DMS 273 (cell line): ENCODE data around the gene SDR39U1.
A peak's percentile ranks its signal among the peaks of the same experiment; 100 is the strongest.

Experiments used
- DNase-seq: peaks from one replicate; lab custom pipeline; 2025; ENCODE audit not compliant: unreplicated experiment; lab: John Stamatoyannopoulos, UW

The SDR39U1 gene

DNA sequence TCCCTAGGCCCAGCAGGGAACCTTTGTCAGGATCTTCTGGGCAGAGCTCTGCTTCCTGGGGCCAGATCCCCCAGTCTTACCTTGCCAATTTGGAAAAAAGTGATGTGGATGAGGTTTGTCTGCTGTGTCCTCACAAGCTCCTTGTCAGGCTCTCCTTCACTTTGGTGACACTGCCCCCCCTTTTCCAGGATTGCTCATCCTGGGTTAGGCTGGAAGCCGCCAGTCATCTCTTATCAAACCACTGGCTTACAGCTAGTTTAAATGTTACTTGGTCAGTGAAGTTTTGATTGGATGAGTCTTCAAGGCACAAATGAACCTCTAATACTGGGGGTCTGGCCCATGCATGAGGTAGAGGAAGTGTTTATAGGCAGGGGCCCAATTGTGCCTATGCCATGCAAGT, 28.5 kb downstream of the SDR39U1 start:
- no peak for DNase-seq

DNA sequence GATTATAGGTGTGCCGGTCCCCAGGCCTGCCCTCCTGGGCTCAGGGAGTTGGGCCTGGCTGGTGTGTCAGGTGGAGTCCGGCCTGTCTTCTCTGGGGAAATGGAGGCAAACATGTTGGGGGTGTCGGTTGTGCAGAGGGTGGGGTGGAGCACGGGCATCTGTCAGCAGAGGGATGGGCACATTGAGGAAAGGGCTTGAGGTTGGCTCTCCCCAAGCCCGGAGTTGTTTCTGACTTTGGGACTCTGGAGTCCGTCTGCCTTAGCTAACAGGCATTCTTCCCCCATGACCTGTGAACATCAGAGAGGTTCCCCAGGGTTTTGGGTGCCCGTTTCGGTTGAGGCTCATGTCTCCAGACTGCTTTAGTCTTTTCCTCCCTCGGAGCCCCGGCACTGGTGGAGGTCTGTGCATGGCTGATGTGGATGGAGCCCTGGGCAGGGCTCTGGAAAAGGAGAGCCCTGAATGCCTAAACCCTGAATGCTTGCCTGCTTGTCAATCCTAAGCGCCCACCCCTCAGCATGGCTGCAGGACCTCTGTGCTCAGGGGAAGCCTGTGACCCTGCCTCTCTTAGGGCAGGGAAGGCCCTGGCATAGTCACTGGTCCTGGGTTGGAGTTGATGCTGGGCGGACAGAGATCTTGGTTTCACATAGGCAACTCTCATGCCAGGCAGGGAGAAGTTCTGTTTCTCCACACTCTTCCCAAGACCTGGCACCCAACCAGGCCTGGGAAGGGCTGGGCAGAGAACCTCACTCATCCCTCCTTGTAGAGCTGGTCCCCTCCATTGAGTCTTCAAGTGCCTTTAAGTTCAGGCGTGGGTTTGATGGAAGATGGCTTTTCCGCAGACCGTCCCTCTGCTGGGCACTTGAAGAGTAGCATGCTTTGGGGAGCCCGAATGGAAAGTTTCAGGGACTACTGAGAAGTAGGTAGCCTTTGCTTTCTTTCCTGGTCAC, 30.9 kb downstream of the SDR39U1 start:
- DNase-seq, result peak; percentile 73

DNA sequence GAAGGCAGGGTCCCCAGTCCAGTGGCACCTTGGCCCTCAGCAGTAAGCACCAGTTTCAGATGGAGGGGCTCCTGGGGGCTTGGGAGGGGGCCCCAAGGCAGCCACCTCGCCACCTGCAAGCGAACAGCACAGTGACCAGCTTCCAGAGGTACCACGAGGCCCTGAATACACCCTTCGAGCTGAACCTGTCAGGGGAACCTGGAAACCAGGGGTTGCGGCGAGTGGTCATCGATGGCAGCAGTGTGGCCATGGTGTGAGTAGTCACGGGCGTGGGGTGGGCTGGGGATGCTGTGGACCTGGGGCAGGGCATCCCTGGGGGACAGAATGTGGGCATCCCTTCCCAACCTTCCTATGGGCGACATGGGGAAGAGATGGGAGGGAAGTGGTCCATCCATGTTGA, 32.6 kb downstream of the SDR39U1 start:
- no peak for DNase-seq

DNA sequence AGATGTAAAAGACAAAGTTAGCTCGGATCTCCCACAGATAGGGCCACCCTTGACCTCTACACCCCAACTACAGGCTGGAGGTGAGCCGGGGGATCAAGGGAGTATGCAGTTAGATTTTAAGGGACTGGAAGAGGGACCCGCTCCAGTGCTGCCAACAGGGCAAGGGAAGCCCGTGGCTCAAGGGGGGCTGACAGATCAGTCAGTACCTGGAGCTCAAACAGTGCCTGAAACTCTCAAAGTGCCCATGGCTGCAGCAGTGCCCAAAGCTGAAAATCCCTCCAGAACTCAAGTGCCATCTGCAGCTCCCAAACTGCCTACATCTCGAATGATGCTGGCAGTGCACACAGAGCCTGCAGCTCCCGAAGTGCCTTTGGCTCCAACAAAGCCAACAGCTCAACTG, 33.4 kb downstream of the SDR39U1 start:
- DNase-seq, result peak; percentile 74

DNA sequence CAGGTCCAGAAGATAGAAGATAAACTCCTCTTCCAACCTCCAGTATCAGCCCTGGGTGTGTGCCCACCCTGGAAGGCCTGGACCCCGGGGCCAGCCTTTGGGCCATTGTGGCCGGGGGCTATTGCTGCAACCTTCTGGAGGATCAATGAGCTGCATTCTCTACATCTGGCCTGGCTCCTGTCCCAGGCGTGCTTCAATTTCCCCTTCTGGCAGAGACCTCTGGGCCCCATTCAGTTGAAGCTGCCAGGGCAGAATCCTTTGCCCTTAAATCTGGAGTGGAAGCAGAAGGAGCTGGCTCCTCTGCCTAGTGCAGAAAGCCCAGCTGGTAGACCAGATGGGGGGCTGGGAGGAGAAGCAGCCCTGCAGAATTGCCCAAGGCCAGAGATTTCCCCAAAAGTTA, 33.8 kb downstream of the SDR39U1 start:
- peak; percentile 97 for DNase-seq

DNA sequence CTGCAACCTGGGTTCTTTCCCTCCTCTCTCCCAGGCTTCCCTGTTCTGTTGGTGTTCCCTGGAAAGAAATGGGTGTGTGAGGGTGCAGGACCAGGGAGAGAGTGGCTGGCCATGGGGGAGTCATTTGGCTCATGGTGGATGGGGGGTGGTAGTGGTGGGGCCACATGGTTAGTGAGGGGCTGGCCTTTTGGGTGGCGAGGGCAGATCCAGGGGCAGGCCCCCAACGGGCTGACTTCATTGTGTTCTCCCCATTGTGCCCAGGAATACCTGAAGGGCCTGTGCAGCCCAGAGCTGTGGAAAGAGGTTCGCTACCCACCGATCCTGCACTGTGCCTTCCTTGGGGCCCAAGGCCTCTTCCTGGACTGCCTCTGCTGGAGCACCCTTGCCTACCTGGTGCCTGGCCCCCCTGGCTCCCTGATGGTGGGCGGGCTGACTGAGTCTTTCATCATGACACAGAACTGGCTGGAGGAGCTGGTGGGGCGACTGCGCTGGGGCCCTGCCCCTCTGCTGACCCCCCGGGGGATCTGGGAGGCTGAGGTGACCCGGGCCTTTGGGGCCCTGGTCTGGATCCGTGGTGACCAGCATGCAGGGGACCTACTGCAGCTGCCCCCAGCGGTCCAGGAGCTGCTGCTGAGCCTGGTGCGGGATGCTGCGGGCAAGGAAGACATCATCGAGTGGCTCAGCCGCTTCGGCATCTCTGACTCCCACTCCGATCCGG, 34.8 kb downstream of the SDR39U1 start:
- no peak for DNase-seq

DNA sequence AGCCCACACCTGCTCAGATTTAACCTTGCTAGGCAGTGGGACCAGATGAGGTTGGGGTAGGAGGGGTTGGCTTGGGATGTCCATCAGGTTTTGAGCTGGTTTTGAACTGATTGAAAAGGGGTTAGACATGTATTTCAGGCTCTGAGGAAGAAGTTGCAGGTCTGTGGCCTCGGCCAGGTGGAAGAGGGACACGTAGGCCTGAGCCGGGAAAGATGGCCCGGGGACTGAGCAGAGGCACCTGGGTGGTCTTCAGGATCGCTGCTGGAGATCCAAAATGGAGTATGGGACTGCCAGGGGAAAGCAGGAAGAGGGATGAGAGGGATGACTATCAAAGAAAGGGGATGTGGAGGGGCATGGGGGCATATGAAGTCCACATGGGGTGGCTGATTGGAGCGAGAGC, 36.2 kb downstream of the SDR39U1 start:
- no peak for DNase-seq

DNA sequence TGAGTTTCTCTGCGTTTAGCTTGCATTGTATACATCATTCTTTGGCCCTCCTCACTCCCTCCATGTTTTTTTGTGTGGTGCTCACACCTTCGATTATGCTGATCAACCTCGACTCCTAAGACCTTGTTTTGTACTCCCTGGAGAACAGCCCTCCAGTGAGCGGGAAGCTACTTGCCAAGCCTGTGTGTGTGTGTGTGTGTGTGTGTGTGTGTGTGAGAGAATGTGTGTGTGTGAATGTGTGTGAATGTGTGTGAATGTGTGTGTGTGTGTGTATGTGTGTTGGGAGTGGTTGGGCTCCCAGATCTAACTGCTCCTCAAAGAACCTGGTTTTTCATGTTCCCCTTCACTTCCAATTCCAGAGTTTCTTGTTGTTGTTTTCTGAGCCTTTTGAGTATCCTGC, 37.8 kb downstream of the SDR39U1 start:
- no peak for DNase-seq

DNA sequence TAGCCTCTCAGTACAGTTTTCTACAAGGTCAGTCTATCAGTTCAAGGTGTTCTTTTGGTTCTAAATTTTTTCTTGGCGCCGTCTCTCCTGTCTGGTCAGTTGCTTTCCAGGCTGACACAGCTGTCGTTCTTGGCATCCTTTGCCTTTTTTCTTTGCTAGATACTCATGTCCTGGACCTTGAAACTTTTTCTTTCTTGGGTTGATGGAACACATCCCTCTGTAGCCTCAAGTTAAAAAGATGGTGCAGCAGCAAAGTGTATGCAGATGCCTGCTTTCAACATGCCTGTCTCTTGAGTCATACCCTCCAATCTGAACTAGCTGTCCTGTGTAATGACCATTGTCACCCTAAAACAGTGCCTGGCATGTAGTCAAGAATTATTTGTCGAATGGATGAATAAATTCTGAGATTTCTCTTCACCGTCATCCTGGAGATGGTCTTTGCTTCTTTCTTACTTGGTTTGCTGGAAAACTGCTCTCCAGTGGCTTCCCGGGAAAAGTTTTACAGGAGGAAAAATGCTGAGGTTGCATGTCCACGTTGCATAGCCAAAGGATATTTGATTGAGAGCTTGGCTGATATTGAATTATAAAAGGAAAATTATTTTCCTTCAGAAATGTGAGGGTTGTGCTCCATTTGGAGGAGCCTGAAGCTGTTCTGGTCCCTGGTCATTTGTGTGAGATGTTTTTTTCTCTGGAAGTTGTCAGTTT, 39.1 kb downstream of the SDR39U1 start:
- DNase-seq, result no peak

DNA sequence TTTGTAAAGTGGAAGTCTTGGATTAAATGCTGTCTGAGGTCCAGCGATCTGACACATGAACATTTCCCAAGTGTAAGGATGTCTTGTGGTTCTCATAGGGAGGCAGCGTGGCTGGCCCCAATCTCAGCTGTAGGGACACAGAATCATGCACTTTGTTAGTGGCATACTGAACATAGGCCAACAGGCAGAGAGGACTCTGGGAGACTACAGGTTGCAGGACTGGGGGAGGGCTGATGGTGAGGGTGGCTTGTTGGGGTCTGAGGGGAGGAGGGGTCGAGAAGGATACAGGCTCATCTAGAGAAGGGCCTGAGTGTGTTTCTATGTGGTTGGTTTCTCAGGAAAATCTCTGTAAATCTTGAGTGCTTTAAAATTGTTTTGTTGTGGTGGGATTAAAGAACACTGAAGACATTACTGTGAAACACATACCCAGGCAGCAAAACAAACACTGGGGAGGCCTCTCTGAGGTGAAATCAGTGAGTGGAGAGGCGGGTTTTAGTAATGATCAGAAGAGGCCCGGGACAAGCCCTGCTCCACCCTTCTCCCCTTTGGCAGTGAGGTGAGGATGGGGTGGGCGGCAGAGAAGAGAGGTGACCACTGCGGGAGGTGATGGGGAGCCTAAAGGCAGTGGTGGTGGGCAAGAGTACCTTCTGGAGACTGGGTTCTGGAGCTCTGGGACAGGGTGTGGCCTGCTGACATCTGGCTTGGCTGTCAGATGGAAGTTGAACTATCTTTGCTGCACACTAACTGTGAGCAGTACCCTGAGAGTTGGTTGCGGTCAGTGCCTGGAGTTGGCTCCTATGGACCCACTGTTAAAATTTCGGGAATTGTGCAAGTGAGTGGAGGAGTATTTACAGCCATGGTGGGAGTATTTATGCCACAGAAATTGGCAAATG, 40.5 kb downstream of the SDR39U1 start:
- no peak for DNase-seq

DNA sequence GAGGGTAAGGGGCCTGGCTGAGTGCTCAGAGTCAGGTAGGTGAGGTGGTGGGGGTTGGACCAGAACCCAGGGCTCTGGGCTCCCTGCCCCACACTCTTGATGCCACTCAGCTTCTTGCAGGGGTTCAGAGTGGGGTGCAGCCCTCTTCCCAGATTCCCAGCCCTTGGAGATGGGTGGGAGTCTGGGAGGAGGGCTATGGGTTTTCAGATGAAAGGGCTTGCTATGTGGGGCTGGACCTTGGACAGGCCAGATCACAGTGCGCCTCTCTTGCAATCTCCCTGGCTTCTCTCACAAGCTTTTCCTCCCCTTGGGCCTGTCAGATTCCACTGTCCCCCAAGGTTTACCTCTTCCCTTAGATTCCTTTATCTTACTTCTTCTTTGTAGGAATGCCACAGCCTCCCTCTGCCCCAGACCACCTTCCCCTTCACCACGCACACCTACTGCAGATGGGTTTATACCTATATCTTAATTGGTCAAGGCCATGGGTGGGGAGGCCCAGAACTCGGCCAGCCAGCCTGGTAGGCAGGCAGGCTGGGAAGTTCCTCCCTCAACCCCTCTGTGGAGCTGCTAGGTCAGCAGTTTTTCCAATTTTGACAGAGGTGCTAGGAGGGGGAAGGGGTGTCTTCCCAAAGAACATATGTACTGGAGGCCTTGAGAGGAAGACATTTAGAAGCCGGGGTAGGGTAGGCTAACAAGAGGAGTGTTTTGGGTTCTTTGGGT, 42.4 kb downstream of the SDR39U1 start:
- no peak for DNase-seq

DNA sequence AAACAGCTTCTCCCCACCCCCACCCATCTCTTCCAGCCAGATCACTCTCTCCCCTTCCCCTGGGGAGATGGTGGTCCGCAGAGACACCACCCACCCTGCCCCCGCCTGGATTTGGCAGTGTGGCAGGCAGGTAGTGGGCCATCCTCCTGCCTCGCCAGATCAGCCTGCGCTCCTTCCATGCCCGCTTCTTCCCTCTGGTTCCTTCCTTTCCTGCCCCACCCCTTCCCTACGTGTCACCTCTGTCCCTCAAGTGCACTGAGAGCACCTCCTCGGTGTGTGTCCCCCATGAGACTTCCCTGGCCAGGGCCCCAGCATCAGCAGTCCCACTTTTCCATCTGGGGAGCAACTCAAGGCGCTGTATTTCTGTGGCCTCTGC, 43.1 kb downstream of the SDR39U1 start:
- no peak for DNase-seq

DNA sequence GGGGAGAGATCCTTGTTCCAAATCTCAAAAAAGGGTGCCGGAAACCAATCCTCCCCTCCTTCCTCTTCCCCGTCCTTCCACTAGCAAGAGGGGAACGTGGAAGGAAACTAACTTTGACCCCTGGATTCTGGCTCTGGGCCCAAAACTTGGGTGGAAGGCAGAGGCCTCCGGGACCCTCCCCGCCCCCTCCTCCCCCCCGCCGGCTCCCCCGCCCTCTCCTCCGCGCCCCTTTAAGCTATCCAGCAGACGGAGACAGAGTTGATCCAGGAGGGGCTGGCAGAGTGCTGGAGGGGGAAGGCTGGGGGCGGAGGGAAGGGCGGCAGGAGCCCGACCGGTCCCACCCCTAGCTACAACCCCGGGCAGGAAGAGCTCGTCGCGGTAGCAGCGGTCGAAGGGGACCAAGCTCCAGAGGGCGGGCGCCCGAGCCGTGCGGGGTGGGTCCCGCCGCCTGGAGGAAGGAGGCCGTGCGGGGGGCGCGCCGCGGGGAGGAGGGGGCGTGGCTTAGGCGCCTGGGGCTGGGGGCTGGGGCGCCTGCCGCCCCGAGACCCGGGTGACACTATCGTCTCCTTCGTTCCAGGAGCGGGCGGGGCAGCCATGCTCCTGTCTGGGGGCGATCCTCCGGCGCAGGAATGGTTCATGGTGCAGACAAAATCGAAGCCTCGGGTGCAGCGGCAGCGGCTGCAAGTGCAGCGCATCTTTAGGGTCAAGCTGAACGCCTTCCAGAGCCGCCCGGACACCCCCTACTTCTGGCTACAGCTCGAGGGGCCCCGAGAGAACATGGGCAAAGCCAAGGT, 43.7 kb downstream of the SDR39U1 start, which contains the start of gene NYNRIN:
Gene NYNRIN (plus strand): TSS at position 351 of the 794 bp plus-strand sequence. CDS start 244 bp downstream, at position 595.
- peak; percentile 61 for DNase-seq

DNA sequence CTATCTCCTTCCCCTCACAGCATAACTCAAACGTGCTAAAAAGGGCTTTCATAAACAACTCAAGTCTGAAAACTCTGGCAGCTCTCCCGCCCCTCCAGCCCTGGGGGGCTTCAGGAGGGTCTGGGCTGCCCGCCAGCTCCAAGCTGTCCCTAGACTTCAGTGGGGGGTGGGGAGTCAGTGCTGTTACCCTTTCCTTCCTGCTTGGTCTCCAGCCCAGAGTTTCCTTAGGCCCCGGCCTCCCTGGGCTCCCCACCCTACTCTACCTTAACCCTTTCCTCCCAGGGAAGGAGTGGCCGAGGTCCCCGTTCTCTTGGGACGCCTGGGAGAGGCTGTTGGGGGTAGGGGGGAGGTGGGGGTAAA, 44.3 kb downstream of the SDR39U1 start:
- DNase-seq, result peak; percentile 36

DNA sequence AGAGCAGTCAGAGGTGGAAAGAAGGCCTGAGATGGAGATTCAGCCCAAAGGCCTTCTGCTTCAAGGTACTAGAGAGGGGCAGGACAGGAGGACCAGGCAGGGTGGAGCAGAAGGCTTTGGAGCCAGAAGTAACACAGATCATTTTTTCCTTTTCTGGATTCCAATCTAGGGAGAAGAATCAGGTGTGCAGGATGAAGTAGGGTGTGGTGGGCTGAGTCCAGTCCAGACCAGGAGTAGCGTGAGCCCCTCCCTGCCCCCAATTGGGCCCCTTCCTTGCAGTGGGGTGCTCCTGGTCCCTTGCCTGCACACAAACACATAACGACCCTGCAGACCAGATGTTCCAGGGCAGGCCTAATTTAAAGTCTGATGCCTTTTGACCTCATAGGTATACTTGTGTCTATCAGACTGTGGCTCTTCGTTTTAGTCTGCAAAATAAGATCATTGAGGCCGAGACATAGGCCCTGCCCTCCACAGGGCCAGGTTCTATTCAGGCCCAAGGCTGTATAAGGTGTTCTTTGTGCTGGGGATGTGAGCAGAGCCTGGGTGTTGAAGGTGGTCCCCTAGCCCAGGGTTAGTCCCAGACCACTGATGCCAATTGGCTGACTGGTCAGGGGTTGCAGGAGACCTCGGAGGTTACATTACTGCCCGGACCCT, 44.8 kb downstream of the SDR39U1 start:
- no peak for DNase-seq

DNA sequence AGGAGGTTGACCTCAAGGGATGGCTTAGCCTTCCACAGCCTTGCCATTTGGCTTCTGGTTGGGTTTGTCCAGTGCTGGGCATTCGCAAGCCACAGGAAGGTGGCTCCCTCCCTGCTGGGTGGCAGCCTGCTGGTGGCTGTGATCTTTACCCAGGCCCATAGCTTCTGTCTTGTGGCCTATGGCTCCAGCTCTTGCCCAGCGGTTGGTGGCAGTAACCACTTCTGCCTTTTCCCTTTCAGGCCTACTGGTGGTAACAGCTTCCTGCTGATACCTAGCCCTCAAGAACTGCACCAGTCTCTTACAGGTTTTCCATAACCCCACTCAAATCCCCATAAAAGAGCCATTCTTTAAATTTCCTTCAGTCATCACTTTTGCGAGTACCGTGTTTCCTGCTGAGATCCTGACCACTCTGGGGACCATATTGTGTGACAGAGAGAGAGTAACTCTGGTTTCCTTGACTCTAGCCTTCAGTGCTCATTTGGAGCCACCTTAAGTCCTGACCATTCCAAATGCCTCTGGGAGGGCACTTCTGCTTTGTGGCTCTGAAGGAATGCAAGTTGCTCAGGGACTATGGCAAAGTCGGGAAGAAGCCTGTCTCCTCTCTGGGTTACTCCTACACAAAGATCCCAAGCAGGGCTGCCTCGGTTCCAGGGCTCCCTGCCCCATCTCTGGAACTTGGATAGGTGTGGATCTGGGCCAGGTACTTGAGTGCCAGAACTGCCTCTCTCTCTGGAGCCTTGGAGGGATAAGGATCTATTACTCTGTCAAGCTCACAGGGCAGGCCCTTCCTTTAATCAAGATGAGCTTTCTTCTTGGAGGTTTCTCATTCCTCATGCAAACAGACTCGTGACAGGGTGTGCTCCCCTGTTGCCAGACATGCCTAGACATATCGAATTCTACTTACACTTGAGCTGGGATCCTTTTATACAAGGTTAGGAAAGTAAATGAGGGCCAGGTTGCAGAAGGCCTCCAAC, 46.7 kb downstream of the SDR39U1 start:
- no peak for DNase-seq

DNA sequence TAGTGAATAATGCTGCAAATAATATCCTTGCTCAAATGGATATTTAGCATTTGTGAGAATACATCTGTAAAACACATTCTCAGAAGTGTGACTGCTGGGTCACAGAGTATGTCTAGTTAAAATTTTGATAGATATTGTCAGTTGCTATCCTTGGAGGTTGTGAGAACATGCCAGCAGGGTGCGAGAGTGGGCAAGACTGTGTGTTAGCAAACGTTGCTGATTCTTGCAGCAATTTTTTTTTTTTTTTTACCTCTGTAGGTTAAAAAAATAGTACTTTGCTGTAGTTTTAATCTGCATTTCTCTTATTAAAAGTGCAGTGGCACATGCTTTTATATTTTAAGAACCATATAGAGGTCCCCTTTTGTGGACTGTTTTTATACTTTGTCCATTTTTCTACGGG, 48.3 kb downstream of the SDR39U1 start:
- peak; percentile 51 for DNase-seq
